Measurements from ENCODE around the gene PDE4B.

GRCh38 chr1:66295803-66296202 is 503.1 kb downstream of the PDE4B start:
- TF ChIP-seq CTCF (IDR thresholded peaks at IDR 0.05), result no peak
- no peak for TF ChIP-seq POLR2A (IDR thresholded peaks at IDR 0.05)

Data from heart left ventricle (tissue), 13 donors.